ENCODE results near the gene ARHGAP15. TPM values are rescaled to one million over a fixed set of nuclear protein-coding genes. Genes with fewer than 3 reads are reported as not detected.

ARHGAP15 gene
- polyA plus RNA-seq, 1 donor: 8.1 TPM

DNA sequence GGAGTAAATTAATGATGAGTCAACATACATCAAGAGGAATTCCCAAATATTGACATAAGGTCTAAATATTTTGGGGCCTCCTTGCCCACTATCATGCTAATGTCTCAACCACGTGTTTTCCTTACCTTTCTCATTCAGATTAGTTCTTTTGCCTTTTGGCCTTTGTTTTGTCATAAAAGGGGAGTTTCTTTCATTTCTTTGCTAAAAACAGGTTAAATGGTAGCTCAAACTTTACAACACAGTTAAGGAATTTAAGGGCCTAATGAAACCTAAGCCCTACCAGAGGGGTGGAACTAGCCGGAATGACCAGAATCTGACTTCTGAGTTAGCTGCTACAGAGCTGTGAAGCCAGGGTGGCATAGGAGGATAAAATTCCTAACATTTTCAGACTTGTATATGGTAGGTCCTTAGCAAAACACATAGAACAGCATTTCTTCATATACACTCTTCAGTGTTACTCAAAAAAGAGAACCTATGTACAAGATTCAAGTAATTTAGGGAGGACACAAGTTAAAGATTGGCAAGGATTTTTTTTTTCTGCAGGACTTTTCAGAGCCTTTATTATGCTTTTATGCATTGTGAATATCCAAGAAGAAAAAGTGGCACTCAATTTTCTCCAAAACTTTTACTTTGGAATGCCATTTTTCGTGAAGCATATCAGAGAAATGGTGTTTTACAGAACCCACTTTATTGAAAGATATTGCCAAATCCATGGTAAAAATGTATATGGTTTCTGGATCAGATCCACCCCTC, 633.1 kb downstream of the ARHGAP15 start:
- no peak for DNase-seq (ENCODE audit: low read depth)

DNA sequence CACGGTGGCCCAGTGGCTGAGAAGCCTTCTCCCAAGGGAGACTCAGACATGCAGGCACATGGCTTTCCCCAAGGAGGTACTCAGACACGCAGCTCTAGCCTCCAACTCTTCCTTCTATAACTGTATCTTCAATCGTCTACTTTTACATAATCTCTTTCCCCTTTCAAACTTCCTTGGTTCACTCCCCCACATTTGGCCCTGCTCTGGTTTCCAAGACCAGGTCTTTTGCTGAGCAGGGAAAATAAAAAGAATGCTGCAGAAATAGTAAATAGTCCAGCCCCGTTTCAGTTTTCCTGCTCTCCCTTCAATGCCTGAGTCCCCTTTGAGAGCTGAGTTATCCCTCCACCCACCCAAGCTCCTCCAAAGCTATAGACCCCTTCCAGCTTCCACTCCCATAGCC, 635.0 kb downstream of the ARHGAP15 start:
- no peak for DNase-seq (ENCODE audit: low read depth)

- no peak for DNase-seq (ENCODE audit: low read depth)
These were observed 635.5 kb downstream of the ARHGAP15 start for GRCh38 chr2:143764706-143765105.

DNA sequence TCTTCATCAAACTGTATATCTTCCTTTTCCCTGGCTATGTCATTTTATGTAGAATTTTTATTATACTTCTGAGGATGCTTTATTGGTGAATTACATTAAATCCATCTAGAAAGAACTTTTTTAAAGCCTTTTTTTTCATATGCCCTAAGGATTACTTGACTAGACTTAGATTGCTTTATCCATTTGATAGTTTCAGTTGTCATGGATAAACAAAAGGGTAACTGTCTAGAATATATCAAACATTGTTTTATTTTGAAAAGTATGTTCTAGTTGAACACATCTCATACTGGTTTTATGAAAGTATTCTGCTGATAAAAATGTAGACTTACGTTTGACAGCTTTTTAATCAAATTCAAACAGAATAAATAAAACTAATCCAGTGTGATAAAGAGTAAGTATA, 639.8 kb downstream of the ARHGAP15 start:
- DNase-seq (ENCODE audit: low read depth): no peak

- no peak for DNase-seq (ENCODE audit: low read depth)
These were observed 642.7 kb downstream of the ARHGAP15 start for GRCh38 chr2:143771939-143772338.

DNA sequence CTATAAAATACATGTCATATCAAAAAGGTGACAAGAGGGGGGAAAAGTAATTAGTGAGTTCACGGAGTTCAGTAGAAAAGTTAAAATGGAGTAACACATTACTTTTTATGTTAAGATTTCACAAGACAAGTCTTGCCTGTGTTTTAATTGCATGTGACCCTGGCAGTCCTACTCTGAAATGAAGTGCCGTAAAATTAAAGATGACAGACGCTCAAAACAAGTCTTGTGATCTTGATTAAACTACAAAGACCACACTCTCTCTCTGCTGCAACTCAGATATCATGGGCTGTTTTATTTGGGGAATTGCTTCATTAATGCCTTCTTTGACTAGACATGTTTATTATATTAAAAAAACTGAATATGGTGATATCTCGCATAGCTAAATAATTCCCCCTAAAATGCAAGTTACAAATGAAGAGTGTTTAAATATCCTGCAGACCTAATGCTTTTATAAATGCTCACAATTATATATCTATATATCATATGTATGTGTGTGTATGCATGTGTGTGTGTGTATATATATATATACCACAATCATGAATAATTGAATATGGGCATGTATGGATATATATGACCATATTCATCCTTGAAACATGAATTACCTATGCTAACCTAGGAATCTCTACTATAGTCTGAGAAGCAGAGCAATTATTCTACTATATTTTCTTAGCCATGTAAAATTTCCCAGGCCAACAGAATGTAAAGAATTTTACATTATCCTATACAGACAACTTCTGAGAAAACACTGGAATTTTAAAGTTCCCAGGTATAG, 647.5 kb downstream of the ARHGAP15 start:
- no peak for DNase-seq (ENCODE audit: low read depth)

- no peak for DNase-seq (ENCODE audit: low read depth)
These were observed 649.8 kb downstream of the ARHGAP15 start for GRCh38 chr2:143779021-143779420.

- no peak for DNase-seq (ENCODE audit: low read depth)
These were observed 657.0 kb downstream of the ARHGAP15 start for GRCh38 chr2:143786026-143786765.

DNA sequence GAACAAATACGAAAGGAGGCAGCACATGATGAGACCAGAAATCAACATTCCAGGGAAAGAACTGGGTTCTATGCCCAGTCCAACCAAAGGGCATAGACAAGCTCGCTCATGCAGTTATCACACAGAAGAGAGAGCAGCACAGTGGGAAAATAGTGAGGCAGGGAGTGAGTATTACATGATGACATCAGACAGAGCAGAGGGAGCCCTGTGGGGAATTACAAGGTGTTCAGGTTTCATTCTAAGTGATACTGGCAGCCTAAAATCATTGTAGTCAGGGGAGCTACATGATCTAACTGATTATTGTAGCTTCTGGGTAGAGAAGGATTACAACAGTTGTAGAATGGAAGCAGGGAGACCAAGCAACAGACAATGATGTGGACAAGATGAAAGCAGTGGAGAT, 658.5 kb downstream of the ARHGAP15 start:
- no peak for DNase-seq (ENCODE audit: low read depth)

- no peak for DNase-seq (ENCODE audit: low read depth)
These were observed 663.4 kb downstream of the ARHGAP15 start for GRCh38 chr2:143792602-143793001.

GRCh38 chr2:143793381-143793780, 664.2 kb downstream of the ARHGAP15 start:
- no peak for DNase-seq (ENCODE audit: low read depth)

GRCh38 chr2:143796051-143796450, 666.8 kb downstream of the ARHGAP15 start:
- no peak for DNase-seq (ENCODE audit: low read depth)

DNA sequence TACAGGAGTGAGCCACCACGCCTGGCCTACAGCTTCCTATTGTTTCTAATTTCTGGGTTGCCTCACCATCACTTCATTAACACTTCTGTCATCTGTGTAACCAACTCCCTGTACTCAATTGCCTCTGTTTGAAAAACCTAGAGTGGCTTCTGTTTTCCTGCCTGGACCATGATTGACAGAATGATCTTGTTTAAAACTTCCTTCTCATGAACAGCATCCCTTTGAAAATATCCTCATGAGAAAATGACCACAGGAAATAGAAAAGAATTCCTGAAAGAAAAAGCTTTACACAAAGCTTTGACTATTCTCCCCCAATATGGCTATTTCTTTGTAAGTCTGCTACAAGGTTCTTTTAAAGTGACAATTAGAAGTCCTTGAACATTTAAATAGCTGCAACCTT, 672.3 kb downstream of the ARHGAP15 start:
- DNase-seq (ENCODE audit: low read depth): no peak

DNA sequence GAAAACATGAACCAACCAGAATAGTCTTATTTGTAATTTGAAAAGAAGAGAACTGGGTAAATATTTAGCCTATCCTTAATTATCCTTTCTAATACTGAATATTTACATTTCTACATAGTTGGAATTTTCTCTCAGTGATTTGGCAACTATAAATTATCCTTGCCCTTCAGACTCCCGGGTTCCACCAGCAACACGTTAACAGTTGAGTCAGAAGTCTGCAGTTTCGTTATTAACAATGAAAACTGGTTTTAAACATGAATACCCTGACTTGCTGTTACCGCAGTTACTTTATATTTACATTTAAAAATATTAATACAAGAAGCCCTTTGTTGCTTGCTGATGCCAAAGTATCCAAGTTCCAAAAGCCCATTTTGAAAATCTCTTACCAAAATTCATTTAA, 673.0 kb downstream of the ARHGAP15 start:
- no peak for DNase-seq (ENCODE audit: low read depth)

- no peak for DNase-seq (ENCODE audit: low read depth)
These were observed 673.8 kb downstream of the ARHGAP15 start for GRCh38 chr2:143802871-143803650.

DNA sequence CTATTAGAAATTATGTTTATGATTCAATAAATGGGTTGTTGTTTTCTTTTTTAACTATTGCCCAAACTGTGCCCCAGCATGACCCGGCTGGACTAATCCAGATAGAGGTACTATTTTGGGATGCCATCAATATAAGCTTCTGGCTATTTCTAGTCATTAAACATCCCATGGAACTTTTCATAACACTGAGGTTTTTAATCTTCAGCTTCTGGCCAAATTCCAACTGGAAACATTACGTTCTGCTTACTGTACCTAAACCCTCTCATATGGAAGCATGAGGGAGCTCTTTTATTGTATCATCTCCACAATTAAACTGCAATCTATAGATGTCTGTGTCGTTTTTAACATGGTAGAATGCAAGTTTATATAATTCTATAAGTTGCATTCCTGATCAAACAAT, 674.7 kb downstream of the ARHGAP15 start:
- no peak for DNase-seq (ENCODE audit: low read depth)

GRCh38 chr2:143805666-143806065, 676.4 kb downstream of the ARHGAP15 start:
- DNase-seq (ENCODE audit: low read depth): no peak

GRCh38 chr2:143807192-143807591, 678.0 kb downstream of the ARHGAP15 start:
- no peak for DNase-seq (ENCODE audit: low read depth)

DNA sequence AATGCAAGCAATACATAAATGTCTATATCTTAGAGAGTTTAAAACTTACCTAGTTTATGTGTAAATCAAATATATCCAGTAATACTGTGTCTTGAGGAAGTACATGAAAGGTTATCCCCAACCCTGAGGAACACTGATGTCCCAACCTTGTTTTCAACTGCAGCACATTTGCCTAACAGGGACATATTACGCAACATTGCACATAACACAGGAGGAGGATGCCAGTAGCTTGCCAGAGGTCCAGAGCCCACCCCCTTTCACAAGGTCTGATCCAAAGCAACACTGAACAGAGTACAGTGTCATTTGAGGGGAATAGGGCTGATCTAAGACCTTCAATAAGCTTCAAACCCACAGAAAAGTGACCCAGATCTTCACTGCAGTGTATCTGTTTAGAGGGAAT, 678.5 kb downstream of the ARHGAP15 start:
- DNase-seq (ENCODE audit: low read depth): no peak

- no peak for DNase-seq (ENCODE audit: low read depth)
These were observed 678.9 kb downstream of the ARHGAP15 start for GRCh38 chr2:143808166-143808565.

- no peak for DNase-seq (ENCODE audit: low read depth)
These were observed 685.9 kb downstream of the ARHGAP15 start for GRCh38 chr2:143815082-143815481.

GRCh38 chr2:143816916-143817315, 687.7 kb downstream of the ARHGAP15 start:
- DNase-seq (ENCODE audit: low read depth): no peak
